Prostate gland (tissue), 2 donors: ENCODE data around the gene SYPL2. TPM values are rescaled to one million over a fixed set of nuclear protein-coding genes. Genes with fewer than 3 reads are reported as not detected.

Experiments used
- DNase-seq: peaks from one replicate; pipeline ENCODE4 v3.0.0-alpha.2; 2019; ENCODE audit warnings: low spot score
- H3K27ac ChIP-seq, 2 donors: fragments of 200-600 bp; sonication (generic); 2 replicates each; pipeline ENCODE4 v1.5.1; 2017 to 2019
- H3K27me3 ChIP-seq: fragments of 200-600 bp; sonication (generic); replicated peaks from 2 replicates; pipeline ENCODE4 v1.5.1; 2019; ENCODE audit not compliant: insufficient read depth
- H3K36me3 ChIP-seq, 2 donors: fragments of 200-600 bp; sonication (generic); 1 replicate in 1 of 2; 2 replicates in 1 of 2; pipeline versions ENCODE4 v1.5.1 to v1.8.1; 2017 to 2019
- H3K4me1 ChIP-seq: fragments of 200-600 bp; sonication (generic); replicated peaks from 2 replicates; pipeline ENCODE4 v1.5.1; 2019
- H3K4me3 ChIP-seq, 2 donors: fragments of 200-600 bp; sonication (generic); 2 replicates each; pipeline ENCODE4 v1.5.1; 2017 to 2019
- H3K9me3 ChIP-seq: fragments of 200-600 bp; sonication (generic); 2 replicates; pipeline ENCODE4 v1.5.1; 2017
- CTCF ChIP-seq, 4 experiments: fragments of 200-600 bp in 2 of 4; fragments of 450-650 bp in 2 of 4; sonication (generic) in 2 of 4; IDR thresholded peaks; 1 replicate in 3 of 4; 2 replicates in 1 of 4; pipeline ENCODE4 v1.5.1; 2016 to 2019; ENCODE audit warnings: antibody characterized with exemption in 4 of 4, mild to moderate bottlenecking in 2 of 4, moderate library complexity in 2 of 4
- POLR2A ChIP-seq: fragments of 450-650 bp; IDR thresholded peaks from one replicate; pipeline ENCODE4 v1.6.1; 2016; ENCODE audit warnings: antibody characterized with exemption, mild to moderate bottlenecking
- POLR2AphosphoS5 ChIP-seq: sonication (generic); formaldehyde crosslinking; IDR thresholded peaks from one replicate; pipeline ENCODE4 v1.6.1; 2017; ENCODE audit warnings: antibody characterized with exemption
- WGBS: methylation state at CpG from one replicate; pipeline ENCODE4 v1.1.5; 2018; 5-methylcytosine and 5-hydroxymethylcytosine counted together
- intact Hi-C: fragments of 100-400 bp; cut with DNase I; formaldehyde crosslinking; loops from one replicate; pipeline ENCODE4 v1.14.2; 2022
- total RNA-seq, 2 donors: library from RNA; depleted of rRNA; stranded (reverse); fragments of >200 nt; gene quantifications; one replicate each; pipeline ENCODE4 v1.1.0, GENCODE V29; 2016

SYPL2 gene
- total RNA-seq, 2 donors from 2014 or later = 1.3 to 48.1 TPM

GRCh38 chr1:109500941-109501381, 34.6 kb downstream of the SYPL2 start:
- DNase-seq = no peak
- Histone ChIP-seq H3K4me3 (no peak overlapping the region), H3K36me3 (no peaks in the 10 kb centered on the region), H3K9me3 (no peaks in the 10 kb centered on the region), H3K4me1 (no peaks in the 10 kb centered on the region), H3K27me3 (no peaks in the 10 kb centered on the region), H3K27ac (no peak overlapping the region)
- intact Hi-C loops = no loop called here
- 31% methylated on average over 5 of the region's 5 CpGs for WGBS
- TF ChIP-seq POLR2AphosphoS5 (no peak), POLR2A (no peak), CTCF (IDR thresholded peaks at IDR 0.05) (no peak)

GRCh38 chr1:109501644-109502363, 35.5 kb downstream of the SYPL2 start:
- Histone ChIP-seq H3K36me3 (no peaks in the 10 kb centered on the region), H3K4me3 (no peak overlapping the region), H3K4me1 (no peaks in the 10 kb centered on the region), H3K27ac (no peak overlapping the region), H3K9me3 (no peaks in the 10 kb centered on the region), H3K27me3 (no peaks in the 10 kb centered on the region)
- no peak for DNase-seq
- TF ChIP-seq CTCF (IDR thresholded peaks at IDR 0.05) (no peak), POLR2AphosphoS5 (no peak), POLR2A (no peak)
- intact Hi-C loops = no loop called here
- WGBS = 57% methylated on average over 5 of the region's 5 CpGs

- no peak overlapping the region for H3K27ac ChIP-seq
- intact Hi-C loops = no loop called here
- WGBS = 64% methylated on average over 3 of the region's 3 CpGs
- H3K27me3 ChIP-seq = no peaks in the 10 kb centered on the region
- TF ChIP-seq POLR2AphosphoS5 (no peak), POLR2A (no peak), CTCF (IDR thresholded peaks at IDR 0.05) (no peak)
- H3K9me3 ChIP-seq = no peaks in the 10 kb centered on the region
- no peak overlapping the region for H3K4me3 ChIP-seq
- no peaks in the 10 kb centered on the region for H3K4me1 ChIP-seq
- DNase-seq = no peak
- no peaks in the 10 kb centered on the region for H3K36me3 ChIP-seq
These were observed 36.1 kb downstream of the SYPL2 start for GRCh38 chr1:109502364-109502851.

GRCh38 chr1:109503935-109504334, 37.6 kb downstream of the SYPL2 start:
- no peak overlapping the region for H3K4me3 ChIP-seq
- WGBS = 44% methylated on average over 5 of the region's 5 CpGs
- no peaks in the 10 kb centered on the region for H3K9me3 ChIP-seq
- TF ChIP-seq POLR2A (no peak), POLR2AphosphoS5 (no peak), CTCF (IDR thresholded peaks at IDR 0.05) (no peak)
- H3K4me1 ChIP-seq = no peaks in the 10 kb centered on the region
- H3K27ac ChIP-seq = peak overlapping the region in 1 of 2 donors; percentile 52
- DNase-seq = no peak
- no peaks in the 10 kb centered on the region for H3K36me3 ChIP-seq
- no peaks in the 10 kb centered on the region for H3K27me3 ChIP-seq
- intact Hi-C loops = no loop called here

GRCh38 chr1:109504974-109505373, 38.6 kb downstream of the SYPL2 start:
- no peak for DNase-seq
- Histone ChIP-seq H3K9me3 (no peaks in the 10 kb centered on the region), H3K27ac (no peak overlapping the region), H3K4me1 (no peaks in the 10 kb centered on the region), H3K36me3 (no peaks in the 10 kb centered on the region), H3K27me3 (no peaks in the 10 kb centered on the region), H3K4me3 (no peak overlapping the region)
- WGBS = 96% methylated on average over 1 of the region's 1 CpG
- TF ChIP-seq POLR2A (no peak), CTCF (IDR thresholded peaks at IDR 0.05) (no peak), POLR2AphosphoS5 (no peak)
- intact Hi-C loops = no loop called here
